Loucy (cell line): ENCODE measurements around the gene METTL6.

Experiments
- H2AFZ ChIP-seq: fragments of 200-600 bp; sonication (generic); 2 replicates; pipeline ENCODE4 v1.6.0; 2016; ENCODE audit warnings: antibody characterized with exemption, mild to moderate bottlenecking, low read length, moderate library complexity
- H3F3A ChIP-seq: fragments of 200-600 bp; 2 replicates; pipeline ENCODE4 v1.6.0; 2016; ENCODE audit warnings: antibody characterized with exemption, low read depth, mild to moderate bottlenecking
- H3K27me3 ChIP-seq: fragments of 200-600 bp; sonication (generic); 2 replicates; pipeline ENCODE4 v1.6.1; 2014; ENCODE audit warnings: low read length, mild to moderate bottlenecking; ENCODE audit not compliant: insufficient read depth, poor library complexity, severe bottlenecking
- H3K36me3 ChIP-seq: fragments of 200-600 bp; sonication (generic); 2 replicates; pipeline ENCODE4 v1.6.1; 2016; ENCODE audit warnings: low read length; ENCODE audit not compliant: insufficient read depth
- H3K4me1 ChIP-seq: fragments of 200-600 bp; sonication (generic); 2 replicates; pipeline ENCODE4 v1.5.1; 2014; ENCODE audit warnings: low read length, mild to moderate bottlenecking; ENCODE audit not compliant: insufficient read depth, poor library complexity, severe bottlenecking
- H3K4me2 ChIP-seq: fragments of 200-600 bp; sonication (generic); 2 replicates; pipeline ENCODE4 v1.6.0; 2014; ENCODE audit warnings: antibody characterized with exemption, low read length, low read depth, mild to moderate bottlenecking; ENCODE audit not compliant: poor library complexity, severe bottlenecking
- H3K4me3 ChIP-seq: fragments of 200-600 bp; sonication (generic); 2 replicates; pipeline ENCODE4 v1.5.1; 2014; ENCODE audit warnings: low read length, mild to moderate bottlenecking, mixed read lengths; ENCODE audit not compliant: poor library complexity, severe bottlenecking
- H3K79me2 ChIP-seq: fragments of 200-600 bp; sonication (generic); 2 replicates; pipeline ENCODE4 v1.6.1; 2014; ENCODE audit warnings: low read length; ENCODE audit not compliant: insufficient read depth
- H3K9ac ChIP-seq: fragments of 200-600 bp; sonication (generic); 2 replicates; pipeline ENCODE4 v1.6.0; 2014; ENCODE audit warnings: mild to moderate bottlenecking, low read depth, low read length, moderate library complexity; ENCODE audit not compliant: poor library complexity, severe bottlenecking
- H3K9me2 ChIP-seq: fragments of 200-600 bp; sonication (generic); replicated peaks from 2 replicates; pipeline ENCODE4 v1.6.1; 2016; ENCODE audit warnings: low read depth, low read length, mixed read lengths
- H3K9me3 ChIP-seq: fragments of 200-600 bp; sonication (generic); 2 replicates; pipeline ENCODE4 v1.6.1; 2014; ENCODE audit warnings: mild to moderate bottlenecking, antibody characterized with exemption, low read length, low read depth; ENCODE audit not compliant: insufficient read depth
- H4K20me1 ChIP-seq: fragments of 200-600 bp; sonication (generic); 2 replicates; pipeline ENCODE4 v1.6.0; 2014; ENCODE audit warnings: antibody characterized with exemption, low read length, mild to moderate bottlenecking; ENCODE audit not compliant: insufficient read depth, poor library complexity, severe bottlenecking
- EZH2phosphoT487 ChIP-seq: fragments of 200-600 bp; IDR thresholded peaks from 2 replicates; pipeline ENCODE4 v1.6.1; 2018; ENCODE audit warnings: antibody characterized with exemption, mild to moderate bottlenecking, moderate library complexity, borderline replicate concordance
- TF ChIP-seq, protein P1 (sequence below): fragments of 200-600 bp; sonication (generic); conservative IDR thresholded peaks from 2 replicates; pipeline ENCODE4 v1.5.1; 2014; ENCODE audit warnings: mild to moderate bottlenecking, antibody characterized with exemption, low read length

Gene METTL6

GRCh38 chr3:15403965-15404364 lies 23.4 kb downstream of the METTL6 start:
- TF ChIP-seq, protein P1, sequence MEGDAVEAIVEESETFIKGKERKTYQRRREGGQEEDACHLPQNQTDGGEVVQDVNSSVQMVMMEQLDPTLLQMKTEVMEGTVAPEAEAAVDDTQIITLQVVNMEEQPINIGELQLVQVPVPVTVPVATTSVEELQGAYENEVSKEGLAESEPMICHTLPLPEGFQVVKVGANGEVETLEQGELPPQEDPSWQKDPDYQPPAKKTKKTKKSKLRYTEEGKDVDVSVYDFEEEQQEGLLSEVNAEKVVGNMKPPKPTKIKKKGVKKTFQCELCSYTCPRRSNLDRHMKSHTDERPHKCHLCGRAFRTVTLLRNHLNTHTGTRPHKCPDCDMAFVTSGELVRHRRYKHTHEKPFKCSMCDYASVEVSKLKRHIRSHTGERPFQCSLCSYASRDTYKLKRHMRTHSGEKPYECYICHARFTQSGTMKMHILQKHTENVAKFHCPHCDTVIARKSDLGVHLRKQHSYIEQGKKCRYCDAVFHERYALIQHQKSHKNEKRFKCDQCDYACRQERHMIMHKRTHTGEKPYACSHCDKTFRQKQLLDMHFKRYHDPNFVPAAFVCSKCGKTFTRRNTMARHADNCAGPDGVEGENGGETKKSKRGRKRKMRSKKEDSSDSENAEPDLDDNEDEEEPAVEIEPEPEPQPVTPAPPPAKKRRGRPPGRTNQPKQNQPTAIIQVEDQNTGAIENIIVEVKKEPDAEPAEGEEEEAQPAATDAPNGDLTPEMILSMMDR, result no peak
- TF ChIP-seq EZH2phosphoT487, result no peak
- H3F3A ChIP-seq, result no peaks in the 10 kb centered on the region
- peaks cover 7% of the 10 kb centered on the region for H3K4me1 ChIP-seq
- H3K27me3 ChIP-seq, result no peaks in the 10 kb centered on the region
- no peaks in the 10 kb centered on the region for H3K9me3 ChIP-seq
- no peak overlapping the region for H2AFZ ChIP-seq
- H3K36me3 ChIP-seq, result no peaks in the 10 kb centered on the region
- no peaks in the 10 kb centered on the region for H3K9me2 ChIP-seq
- no peaks in the 10 kb centered on the region for H4K20me1 ChIP-seq
- H3K79me2 ChIP-seq, result no peaks in the 10 kb centered on the region
- no peak overlapping the region for H3K4me3 ChIP-seq
- H3K9ac ChIP-seq, result no peak overlapping the region
- H3K4me2 ChIP-seq, result no peak overlapping the region

GRCh38 chr3:15403495-15403894 lies 23.8 kb downstream of the METTL6 start:
- no peak overlapping the region for H3K4me3 ChIP-seq
- no peak overlapping the region for H3K4me2 ChIP-seq
- H2AFZ ChIP-seq, result no peak overlapping the region
- H3K36me3 ChIP-seq, result no peaks in the 10 kb centered on the region
- no peak overlapping the region for H3K9ac ChIP-seq
- H3K9me2 ChIP-seq, result no peaks in the 10 kb centered on the region
- H3K27me3 ChIP-seq, result no peaks in the 10 kb centered on the region
- H3K79me2 ChIP-seq, result no peaks in the 10 kb centered on the region
- H3K4me1 ChIP-seq, result peaks cover 7% of the 10 kb centered on the region
- TF ChIP-seq, protein P1, result no peak
- TF ChIP-seq EZH2phosphoT487, result no peak
- no peaks in the 10 kb centered on the region for H3F3A ChIP-seq
- H3K9me3 ChIP-seq, result no peaks in the 10 kb centered on the region
- H4K20me1 ChIP-seq, result no peaks in the 10 kb centered on the region

- Histone ChIP-seq H3K79me2 (no peaks in the 10 kb centered on the region), H3K4me2 (no peak overlapping the region), H3F3A (no peaks in the 10 kb centered on the region), H3K9ac (no peak overlapping the region), H3K9me2 (no peaks in the 10 kb centered on the region), H3K36me3 (no peaks in the 10 kb centered on the region), H3K9me3 (no peaks in the 10 kb centered on the region), H3K4me3 (no peak overlapping the region), H2AFZ (no peak overlapping the region), H3K27me3 (no peaks in the 10 kb centered on the region), H4K20me1 (no peaks in the 10 kb centered on the region), H3K4me1 (peaks cover 7% of the 10 kb centered on the region)
- no peak for TF ChIP-seq EZH2phosphoT487
- TF ChIP-seq, protein P1, result no peak
Observed at GRCh38 chr3:15401936-15402335, 25.4 kb downstream of the METTL6 start.
